Skeletal muscle satellite cell (primary cell): Measurements from ENCODE around the gene PALM2AKAP2.
A peak's percentile ranks its signal among the peaks of the same experiment; 100 is the strongest.

Source experiments
- H3K27me3 ChIP-seq: 2 replicates; pipeline ENCODE4 v1.7.0; 2013; ENCODE audit warnings: low read length; ENCODE audit not compliant: control insufficient read depth, insufficient read depth
- H3K36me3 ChIP-seq: 2 replicates; pipeline ENCODE4 v1.7.0; 2013; ENCODE audit warnings: mild to moderate bottlenecking, control low read depth, low read length; ENCODE audit not compliant: insufficient read depth
- H3K4me1 ChIP-seq: 2 replicates; pipeline ENCODE4 v1.7.0; 2013; ENCODE audit warnings: low read length; ENCODE audit not compliant: control insufficient read depth, insufficient read depth
- H3K4me2 ChIP-seq: 2 replicates; pipeline ENCODE4 v1.7.0; 2013; ENCODE audit warnings: mild to moderate bottlenecking, low read length
- H3K4me3 ChIP-seq: 2 replicates; pipeline ENCODE4 v1.7.0; 2013; ENCODE audit warnings: low read length
- H3K9ac ChIP-seq: 2 replicates; pipeline ENCODE4 v1.7.0; 2013; ENCODE audit warnings: mild to moderate bottlenecking, low read depth, low read length, moderate library complexity
- H3K9me3 ChIP-seq: replicated peaks from 2 replicates; pipeline ENCODE4 v1.7.0; 2013; ENCODE audit warnings: mild to moderate bottlenecking, control low read depth, low read length

Gene PALM2AKAP2

GRCh38 chr9:109775516-109775915 is 4.5 kb upstream of the PALM2AKAP2 start:
- Histone ChIP-seq H3K27me3 (peaks cover 15% of the 10 kb centered on the region), H3K9me3 (no peaks in the 10 kb centered on the region), H3K4me3 (no peak overlapping the region), H3K4me1 (peaks cover 23% of the 10 kb centered on the region), H3K4me2 (no peak overlapping the region), H3K36me3 (no peaks in the 10 kb centered on the region), H3K9ac (no peak overlapping the region)

DNA sequence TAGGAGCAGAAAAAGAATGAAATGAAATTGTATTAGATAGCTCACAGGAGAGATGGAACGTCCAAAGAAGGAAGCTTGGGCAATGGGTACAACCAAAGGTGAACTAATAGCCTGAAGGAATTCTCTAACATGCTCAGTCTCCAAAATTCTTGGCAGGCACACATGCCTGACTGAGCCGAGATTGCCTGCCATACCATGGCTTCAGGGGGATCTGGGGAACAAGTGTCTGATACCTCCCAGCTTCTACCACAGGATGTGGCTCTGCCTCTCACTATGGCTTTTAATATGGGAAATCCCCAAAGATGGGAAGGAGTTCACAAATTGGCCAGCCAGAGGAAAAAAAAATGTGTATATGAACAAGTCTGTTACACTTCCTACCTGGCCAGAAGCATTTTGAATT is 3.6 kb upstream of the PALM2AKAP2 start:
- H3K9ac ChIP-seq, result no peak overlapping the region
- no peak overlapping the region for H3K4me2 ChIP-seq
- H3K36me3 ChIP-seq, result no peaks in the 10 kb centered on the region
- peaks cover 15% of the 10 kb centered on the region for H3K4me1 ChIP-seq
- no peak overlapping the region for H3K4me3 ChIP-seq
- no peaks in the 10 kb centered on the region for H3K9me3 ChIP-seq
- H3K27me3 ChIP-seq, result peaks cover 15% of the 10 kb centered on the region

GRCh38 chr9:109780453-109781033 is 545 bp downstream of the PALM2AKAP2 start:
- Histone ChIP-seq H3K9ac (peak overlapping the region; percentile 94), H3K4me2 (peak overlapping the region; percentile 83), H3K27me3 (peaks cover 11% of the 10 kb centered on the region), H3K36me3 (no peaks in the 10 kb centered on the region), H3K4me3 (peak overlapping the region; percentile 90), H3K9me3 (no peaks in the 10 kb centered on the region), H3K4me1 (peaks cover 3% of the 10 kb centered on the region)

DNA sequence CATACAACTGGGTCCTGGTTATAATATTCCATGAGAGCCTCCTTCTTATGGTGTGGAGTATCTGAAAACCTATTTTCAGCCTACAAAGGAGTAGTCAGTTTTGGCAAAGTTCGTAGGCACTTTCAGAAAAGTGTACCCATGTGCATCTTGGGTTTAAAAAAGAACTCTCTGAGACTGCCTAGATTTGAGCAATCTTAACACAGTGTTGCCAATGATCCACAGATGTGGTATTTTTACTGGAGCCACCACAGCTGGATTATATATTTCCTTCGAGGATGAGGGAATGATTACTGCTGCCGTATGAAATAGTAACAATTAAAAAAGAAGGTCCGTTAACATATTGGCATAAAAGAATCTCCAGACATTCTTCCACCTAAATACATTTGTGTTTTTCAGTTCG is 1.1 kb downstream of the PALM2AKAP2 start:
- Histone ChIP-seq H3K9ac (peak overlapping the region; percentile 94), H3K9me3 (no peaks in the 10 kb centered on the region), H3K4me3 (peak overlapping the region; percentile 90), H3K4me1 (peaks cover 3% of the 10 kb centered on the region), H3K4me2 (peak overlapping the region; percentile 83), H3K27me3 (peaks cover 8% of the 10 kb centered on the region), H3K36me3 (no peaks in the 10 kb centered on the region)

- peak overlapping the region; percentile 94 for H3K9ac ChIP-seq
- H3K4me3 ChIP-seq, result peak overlapping the region; percentile 90
- H3K9me3 ChIP-seq, result no peaks in the 10 kb centered on the region
- H3K27me3 ChIP-seq, result peaks cover 5% of the 10 kb centered on the region
- no peaks in the 10 kb centered on the region for H3K36me3 ChIP-seq
- peaks cover 3% of the 10 kb centered on the region for H3K4me1 ChIP-seq
- peak overlapping the region; percentile 83 for H3K4me2 ChIP-seq
Observed at GRCh38 chr9:109781541-109782197, 1.7 kb downstream of the PALM2AKAP2 start.

DNA sequence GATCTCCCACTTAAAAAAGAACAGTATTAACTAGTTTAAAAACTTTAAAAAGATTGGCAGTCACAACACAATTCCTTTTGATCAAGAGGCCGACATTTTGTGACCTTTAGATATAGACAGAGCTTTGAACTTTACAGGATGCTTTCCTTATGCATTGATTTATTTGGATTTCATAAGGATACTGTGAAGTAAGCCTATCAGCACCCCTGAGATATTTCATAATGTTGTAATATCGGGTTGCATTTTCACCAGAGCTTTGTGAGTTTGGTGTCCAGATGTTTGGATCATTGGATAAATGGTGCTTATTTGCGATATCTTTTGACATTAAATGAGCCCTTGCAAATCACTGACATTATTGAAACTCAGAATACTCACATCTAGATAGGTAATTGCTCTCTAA is 7.7 kb downstream of the PALM2AKAP2 start:
- Histone ChIP-seq H3K4me2 (no peak overlapping the region), H3K4me1 (peaks cover 13% of the 10 kb centered on the region), H3K9me3 (no peaks in the 10 kb centered on the region), H3K9ac (no peak overlapping the region), H3K27me3 (no peaks in the 10 kb centered on the region), H3K4me3 (no peak overlapping the region), H3K36me3 (no peaks in the 10 kb centered on the region)

DNA sequence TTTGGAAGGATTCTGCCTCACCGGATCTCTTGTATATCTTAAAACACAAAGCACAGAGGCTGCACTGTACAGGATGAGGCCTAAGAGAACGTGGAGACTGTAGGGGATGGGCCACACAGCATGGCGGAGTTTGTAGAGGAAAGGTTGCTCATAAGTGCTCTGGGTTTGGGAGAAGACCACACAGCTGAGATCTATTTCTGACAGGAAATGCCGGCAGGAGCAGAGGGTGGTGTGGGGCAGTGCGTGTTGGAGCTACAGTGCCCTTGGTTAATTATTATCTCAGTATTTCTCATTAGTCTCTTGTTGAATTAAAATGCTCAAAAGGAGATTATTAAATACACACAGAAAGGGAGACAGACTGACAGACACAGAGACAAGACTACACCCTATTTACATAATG is 9.6 kb downstream of the PALM2AKAP2 start:
- Histone ChIP-seq H3K4me2 (no peak overlapping the region), H3K4me3 (no peak overlapping the region), H3K9ac (no peak overlapping the region), H3K36me3 (no peaks in the 10 kb centered on the region), H3K4me1 (peaks cover 30% of the 10 kb centered on the region), H3K9me3 (no peaks in the 10 kb centered on the region), H3K27me3 (no peaks in the 10 kb centered on the region)

- Histone ChIP-seq H3K9me3 (no peaks in the 10 kb centered on the region), H3K9ac (no peak overlapping the region), H3K4me1 (peaks cover 33% of the 10 kb centered on the region), H3K4me3 (no peak overlapping the region), H3K36me3 (no peaks in the 10 kb centered on the region), H3K4me2 (no peak overlapping the region), H3K27me3 (no peaks in the 10 kb centered on the region)
Observed at GRCh38 chr9:109789971-109790370, 10.0 kb downstream of the PALM2AKAP2 start.

- Histone ChIP-seq H3K4me3 (no peak overlapping the region), H3K36me3 (no peaks in the 10 kb centered on the region), H3K27me3 (no peaks in the 10 kb centered on the region), H3K9ac (no peak overlapping the region), H3K4me1 (peaks cover 33% of the 10 kb centered on the region), H3K4me2 (no peak overlapping the region), H3K9me3 (no peaks in the 10 kb centered on the region)
Observed at GRCh38 chr9:109791003-109791677, 11.1 kb downstream of the PALM2AKAP2 start.

- H3K4me3 ChIP-seq, result no peak overlapping the region
- peaks cover 33% of the 10 kb centered on the region for H3K4me1 ChIP-seq
- H3K9ac ChIP-seq, result no peak overlapping the region
- no peaks in the 10 kb centered on the region for H3K9me3 ChIP-seq
- H3K36me3 ChIP-seq, result no peaks in the 10 kb centered on the region
- no peak overlapping the region for H3K4me2 ChIP-seq
- H3K27me3 ChIP-seq, result no peaks in the 10 kb centered on the region
Observed at GRCh38 chr9:109791747-109792146, 11.7 kb downstream of the PALM2AKAP2 start.

GRCh38 chr9:109792951-109793546 is 13.1 kb downstream of the PALM2AKAP2 start:
- Histone ChIP-seq H3K36me3 (no peaks in the 10 kb centered on the region), H3K9ac (peak overlapping the region; percentile 39), H3K4me2 (peak overlapping the region; percentile 59), H3K4me1 (peaks cover 33% of the 10 kb centered on the region), H3K27me3 (no peaks in the 10 kb centered on the region), H3K4me3 (peak overlapping the region; percentile 26), H3K9me3 (no peaks in the 10 kb centered on the region)
